Testis (tissue), 3 donors: ENCODE data around the gene RAB6B. TPM values are rescaled to one million over a fixed set of nuclear protein-coding genes. Genes with fewer than 3 reads are reported as not detected.

Source experiments
- DNase-seq: peaks from one replicate; pipeline ENCODE4 v3.0.0-alpha.2; 2019
- H3K27ac ChIP-seq, 2 donors: fragments of 200-600 bp; sonication (generic); one replicate each; pipeline ENCODE4 v1.5.1; 2019
- H3K27me3 ChIP-seq: fragments of 200-600 bp; sonication (generic); one replicate; pipeline ENCODE4 v1.5.1; 2019
- H3K36me3 ChIP-seq: fragments of 200-600 bp; sonication (generic); one replicate; pipeline ENCODE4 v1.5.1; 2017; ENCODE audit warnings: low read depth; ENCODE audit errors: missing control alignments
- H3K4me1 ChIP-seq: fragments of 200-600 bp; sonication (generic); one replicate; pipeline ENCODE4 v1.5.1; 2019
- H3K4me3 ChIP-seq, 2 donors: fragments of 200-600 bp; sonication (generic); one replicate each; pipeline ENCODE4 v1.5.1; 2017 to 2019
- H3K9me3 ChIP-seq: fragments of 200-600 bp; sonication (generic); one replicate; pipeline ENCODE4 v1.5.1; 2017
- CTCF ChIP-seq, 3 experiments: fragments of 450-650 bp in 2 of 3; fragments of 200-600 bp in 1 of 3; sonication (generic) in 1 of 3; IDR thresholded peaks; one replicate each; pipeline ENCODE4 v1.5.1; 2016 to 2019; ENCODE audit warnings: antibody characterized with exemption in 3 of 3, mild to moderate bottlenecking in 2 of 3, moderate library complexity in 1 of 3
- POLR2A ChIP-seq: fragments of 450-650 bp; IDR thresholded peaks from one replicate; pipeline ENCODE4 v1.6.1; 2017; ENCODE audit warnings: antibody characterized with exemption, mild to moderate bottlenecking, moderate library complexity
- WGBS, 2 donors: methylation state at CpG; one replicate each; pipeline ENCODE4 v1.1.5; 2018; 5-methylcytosine and 5-hydroxymethylcytosine counted together
- intact Hi-C: fragments of 100-400 bp; cut with DNase I; formaldehyde crosslinking; loops from one replicate; pipeline ENCODE4 v1.15.1; 2023; ENCODE audit warnings: low total_unique reads
- polyA plus RNA-seq: library from polyadenylated mRNA; stranded (reverse); fragments of 350-450 nt; fragmentation: Illumina TruSeq; extraction: RNeasy Lipid Tissue Mini Kit (QIAGEN cat#74804); gene quantifications from one replicate; pipeline ENCODE4 v1.2.3, GENCODE V29; 2014; ENCODE audit warnings: low read depth, low replicate concordance; ENCODE audit not compliant: insufficient read depth
- total RNA-seq, 2 donors: library from RNA; depleted of rRNA; stranded (reverse); fragments of >200 nt; gene quantifications; one replicate each; pipeline ENCODE4 v1.2.3, GENCODE V29; 2016

RAB6B gene
- total and polyA plus RNA-seq, 3 donors from 2014 or later, result 5.1 to 8.6 (median 7.0) TPM

- TF ChIP-seq CTCF (IDR thresholded peaks at IDR 0.05) (no peak), POLR2A (no peak)
- H3K9me3 ChIP-seq, result no peaks in the 10 kb centered on the region
These were observed 31.3 kb upstream of the RAB6B start for GRCh38 chr3:133926736-133927539.

DNA sequence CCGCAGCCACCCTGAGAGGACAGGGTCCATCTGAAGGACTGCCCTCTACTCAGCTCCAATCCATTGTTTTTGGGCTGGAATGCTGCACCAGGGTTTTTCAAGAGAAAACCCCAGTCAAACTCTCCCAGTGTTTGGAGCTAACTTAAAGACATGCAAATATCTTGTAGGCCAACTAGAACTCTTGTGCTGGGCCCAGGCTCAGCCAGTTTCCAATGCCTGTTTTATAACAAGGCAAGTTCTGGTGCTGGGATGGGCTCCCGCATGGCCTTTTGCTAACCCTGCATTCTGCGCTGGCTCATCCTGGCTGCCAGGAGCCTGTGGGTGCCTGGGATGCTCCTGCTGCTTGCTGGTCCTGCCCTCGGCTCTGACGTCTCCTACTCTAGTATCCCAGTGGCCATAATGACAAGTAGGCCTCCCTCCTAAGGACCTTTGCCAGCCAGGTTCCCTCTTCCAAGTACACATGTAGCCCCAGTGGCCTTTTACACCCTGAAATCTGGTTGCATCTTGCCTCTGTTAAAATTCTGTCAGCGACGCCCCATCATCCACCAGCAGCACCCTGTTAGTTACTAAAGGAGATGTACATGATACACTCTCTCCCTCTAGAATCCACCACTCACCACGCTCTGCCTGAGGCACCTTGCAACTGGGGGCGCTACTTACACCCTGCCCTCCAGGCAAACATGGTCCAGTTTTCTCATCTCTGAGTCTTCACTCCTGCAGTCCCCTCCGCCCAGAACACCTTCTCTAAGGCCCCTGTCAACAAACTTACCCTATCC, 30.5 kb upstream of the RAB6B start:
- TF ChIP-seq CTCF (IDR thresholded peaks at IDR 0.05), result no peak
- TF ChIP-seq POLR2A, result no peak
- Histone ChIP-seq H3K36me3 (no peaks in the 10 kb centered on the region), H3K4me3 (no peak overlapping the region), H3K9me3 (no peaks in the 10 kb centered on the region), H3K27me3 (no peaks in the 10 kb centered on the region), H3K4me1 (peaks cover 3% of the 10 kb centered on the region), H3K27ac (no peak overlapping the region)
- intact Hi-C loops, result loop anchor here (5.0 kb wide), 1 partner anchor 104 kb away; no protein-coding TSS in a partner anchor
- WGBS, 2 donors, result 73 to 76% methylated on average over 9 to 10 of the region's 10 CpGs
- DNase-seq, result no peak

More at GRCh38 chr3:133926736-133927539, 31.3 kb upstream of the RAB6B start:
- Histone ChIP-seq H3K27me3 (no peaks in the 10 kb centered on the region), H3K27ac (no peak overlapping the region), H3K36me3 (no peaks in the 10 kb centered on the region), H3K4me1 (peaks cover 3% of the 10 kb centered on the region), H3K4me3 (peak overlapping the region; percentile 61 to 62)
- peak; percentile 24 for DNase-seq
- intact Hi-C loops, result loop anchor here (5.0 kb wide), 1 partner anchor 105 kb away; no protein-coding TSS in a partner anchor
- WGBS, 2 donors, result 23 to 35% methylated on average over 12 to 34 of the region's 34 CpGs

- H3K27me3 ChIP-seq, result no peaks in the 10 kb centered on the region
- 85 to 90% methylated on average over 4 of the region's 4 CpGs for WGBS, 2 donors
- TF ChIP-seq POLR2A (no peak), CTCF (IDR thresholded peaks at IDR 0.05) (no peak)
- no peaks in the 10 kb centered on the region for H3K9me3 ChIP-seq
- intact Hi-C loops, result no loop called here
- no peak overlapping the region for H3K27ac ChIP-seq
- H3K4me3 ChIP-seq, result no peak overlapping the region
- no peaks in the 10 kb centered on the region for H3K36me3 ChIP-seq
- DNase-seq, result no peak
- H3K4me1 ChIP-seq, result peaks cover 3% of the 10 kb centered on the region
These were observed 28.4 kb upstream of the RAB6B start for GRCh38 chr3:133924041-133924440.

DNA sequence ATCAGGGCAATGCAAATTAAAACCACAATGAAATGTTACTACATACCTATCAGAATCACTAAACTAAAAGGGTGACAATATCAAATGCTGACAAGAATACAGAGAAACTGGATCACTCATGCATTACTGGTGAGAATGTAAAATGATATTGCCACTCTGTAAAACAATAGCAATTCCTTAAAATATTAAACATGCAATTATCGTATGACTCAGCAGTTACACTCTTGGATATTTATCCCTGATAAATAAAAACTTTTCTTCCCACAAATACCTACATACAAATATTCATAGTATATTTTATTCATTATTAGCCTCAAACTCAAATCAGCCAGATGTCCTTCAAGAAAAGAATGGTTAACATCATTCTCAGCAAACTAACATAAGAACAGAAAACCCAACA, 25.9 kb upstream of the RAB6B start:
- Histone ChIP-seq H3K9me3 (no peaks in the 10 kb centered on the region), H3K27ac (no peak overlapping the region), H3K27me3 (no peaks in the 10 kb centered on the region), H3K4me3 (no peak overlapping the region), H3K4me1 (no peaks in the 10 kb centered on the region), H3K36me3 (no peaks in the 10 kb centered on the region)
- no peak for TF ChIP-seq POLR2A
- no peak for TF ChIP-seq CTCF (IDR thresholded peaks at IDR 0.05)
- 95 to 97% methylated on average over 1 of the region's 1 CpG for WGBS, 2 donors
- DNase-seq, result no peak
- intact Hi-C loops, result no loop called here
